ENCODE data around the gene MBD6. TPM values are rescaled to one million over a fixed set of nuclear protein-coding genes. Genes with fewer than 3 reads are reported as not detected.
"Not testable (repeated sequence)": the region's sequence is repeated elsewhere in the genome, so short reads cannot be mapped to it uniquely, and the experiment has no call there.

MBD6 gene
- total RNA-seq, 1 donor from 2014 or later: 63.3 TPM

DNA sequence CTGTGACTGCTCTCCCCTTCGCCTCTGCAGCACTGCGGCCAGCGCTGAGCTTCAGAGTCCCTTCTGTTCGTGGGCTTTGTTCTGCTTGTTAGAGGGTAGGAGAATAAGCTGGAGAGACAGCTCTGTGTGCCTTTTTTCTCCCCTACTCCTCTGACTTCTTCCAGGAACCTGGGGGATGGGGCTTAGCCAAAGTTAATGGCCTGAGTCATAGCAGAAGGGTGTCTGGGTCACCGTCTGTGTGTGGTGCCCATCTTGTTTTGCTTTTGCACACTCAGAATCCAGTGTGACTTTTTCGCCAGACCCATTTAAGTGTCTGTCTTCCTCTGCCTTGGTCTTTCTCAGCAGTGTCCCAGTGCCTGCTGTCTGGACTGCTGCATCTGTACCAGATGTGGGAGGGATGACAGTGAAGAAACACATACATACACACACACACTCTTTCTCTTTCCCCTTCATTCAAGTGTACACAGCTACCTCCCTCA is 30.2 kb downstream of the MBD6 start:
- H3K27me3 Mint-ChIP-seq (ENCODE audit: insufficient read depth): peaks cover 11% of the 10 kb centered on the region
- H3K4me1 Mint-ChIP-seq (ENCODE audit: low read depth): peaks cover 13% of the 10 kb centered on the region
- no peak overlapping the region for H3K4me3 Mint-ChIP-seq
- H3K36me3 Mint-ChIP-seq (ENCODE audit: low read depth): no peaks in the 10 kb centered on the region
- H3K27ac Mint-ChIP-seq: no peak overlapping the region
- no peaks in the 10 kb centered on the region for H3K9me3 Mint-ChIP-seq
- DNase-seq (ENCODE audit: low spot score): no peak
- intact Hi-C loops (cut with micrococcal nuclease): loop anchor here (5.0 kb wide), 1 partner anchor 59 kb away; the partner anchor contains the start of gene ARHGEF25

DNA sequence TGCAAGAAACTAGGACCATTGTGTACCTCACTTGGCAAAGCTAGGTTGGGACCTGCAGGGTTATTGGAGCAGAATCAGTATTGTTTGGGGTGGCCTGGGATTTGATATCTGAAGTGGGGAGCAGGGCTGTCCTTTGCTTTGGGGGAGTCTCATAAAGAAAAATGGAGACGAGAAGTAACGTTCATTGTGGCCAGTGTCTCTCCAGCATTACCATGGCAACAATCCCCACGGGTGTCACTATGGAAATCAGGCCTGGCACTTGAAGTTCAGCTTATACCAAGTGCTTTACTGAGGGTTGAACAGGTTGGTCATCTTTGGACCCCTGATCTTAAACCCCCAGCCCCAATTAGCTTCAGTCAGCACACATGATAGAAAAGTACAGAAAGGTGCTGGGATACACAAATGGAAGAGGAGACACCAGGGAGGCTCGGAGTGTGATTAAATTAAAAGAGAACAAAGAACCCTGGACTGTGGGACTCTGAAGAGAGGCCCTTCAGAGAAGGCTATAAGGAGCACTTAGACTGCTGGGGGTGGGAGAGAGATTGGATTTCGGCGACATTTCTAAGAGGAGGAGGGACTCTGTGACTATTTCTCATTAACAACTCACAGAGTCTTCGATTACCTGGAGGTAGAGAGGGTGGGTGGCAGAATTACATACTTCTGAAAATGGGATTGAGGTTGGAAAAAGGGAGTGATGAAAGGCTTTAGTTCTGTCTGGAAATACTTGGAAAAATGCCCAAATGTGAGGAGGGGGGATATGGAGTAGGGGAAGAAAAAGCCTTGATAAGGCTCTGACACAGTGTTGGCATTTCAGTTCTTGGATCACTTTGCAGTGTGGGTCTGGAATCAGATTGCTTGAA is 30.9 kb downstream of the MBD6 start:
- H3K4me1 Mint-ChIP-seq (ENCODE audit: low read depth): peaks cover 13% of the 10 kb centered on the region
- no peak overlapping the region for H3K27ac Mint-ChIP-seq
- DNase-seq (ENCODE audit: low spot score): no peak
- intact Hi-C loops (cut with micrococcal nuclease): loop anchor here (5.0 kb wide), 1 partner anchor 59 kb away; the partner anchor contains the start of gene ARHGEF25
- H3K27me3 Mint-ChIP-seq (ENCODE audit: insufficient read depth): peaks cover 11% of the 10 kb centered on the region
- no peaks in the 10 kb centered on the region for H3K9me3 Mint-ChIP-seq
- H3K36me3 Mint-ChIP-seq (ENCODE audit: low read depth): no peaks in the 10 kb centered on the region
- H3K4me3 Mint-ChIP-seq: no peak overlapping the region

DNA sequence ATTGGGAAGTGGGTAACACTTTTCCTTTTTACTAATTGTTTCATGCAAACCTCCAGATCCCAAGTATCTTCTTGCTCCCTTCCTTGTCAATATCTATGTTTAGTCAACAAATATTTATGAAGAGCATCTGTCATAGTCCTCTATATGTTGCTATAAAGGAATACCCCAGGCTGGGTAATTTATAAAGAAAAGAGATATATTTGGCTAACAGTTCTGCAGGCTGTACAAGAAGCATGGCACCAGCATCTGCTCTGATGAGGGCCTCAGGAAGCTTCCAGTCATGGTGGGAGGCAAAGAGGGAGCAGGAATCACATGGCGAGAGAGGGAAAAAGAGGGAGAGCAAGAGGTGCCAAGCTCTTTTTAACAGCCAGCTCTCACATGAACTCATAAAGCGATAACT is 31.8 kb downstream of the MBD6 start:
- intact Hi-C loops (cut with micrococcal nuclease): loop anchor here (5.0 kb wide), 1 partner anchor 58 kb away; the partner anchor contains the start of gene ARHGEF25
- H3K9me3 Mint-ChIP-seq: no peaks in the 10 kb centered on the region
- peaks cover 4% of the 10 kb centered on the region for H3K27me3 Mint-ChIP-seq (ENCODE audit: insufficient read depth)
- peaks cover 10% of the 10 kb centered on the region for H3K4me1 Mint-ChIP-seq (ENCODE audit: low read depth)
- DNase-seq (ENCODE audit: low spot score): no peak
- H3K4me3 Mint-ChIP-seq: no peak overlapping the region
- H3K36me3 Mint-ChIP-seq (ENCODE audit: low read depth): no peaks in the 10 kb centered on the region
- no peak overlapping the region for H3K27ac Mint-ChIP-seq

DNA sequence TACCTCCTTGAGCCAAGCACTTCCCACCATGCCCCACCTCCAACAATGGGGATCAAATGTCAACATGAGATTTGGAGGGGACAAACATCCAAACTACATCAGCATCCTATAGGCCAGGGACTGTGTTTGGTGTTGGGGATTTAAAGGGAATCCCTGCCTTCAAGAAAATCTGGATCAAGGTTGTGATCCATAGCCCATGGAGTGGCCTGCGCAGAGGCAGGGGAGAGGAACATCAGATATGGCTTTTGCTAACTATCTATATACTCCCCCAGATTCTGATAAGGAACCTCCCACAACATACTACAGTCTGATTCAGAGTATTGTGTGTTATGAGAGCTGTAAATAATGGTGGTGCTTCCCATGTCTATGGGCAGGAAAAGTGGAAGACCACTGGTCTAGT is 32.3 kb downstream of the MBD6 start:
- intact Hi-C loops (cut with micrococcal nuclease): loop anchor here (5.0 kb wide), 1 partner anchor 57 kb away; the partner anchor contains the start of gene ARHGEF25
- Mint-ChIP-seq H3K4me1 (ENCODE audit: low read depth) (peaks cover 8% of the 10 kb centered on the region), H3K9me3 (no peaks in the 10 kb centered on the region), H3K27ac (no peak overlapping the region), H3K27me3 (ENCODE audit: insufficient read depth) (peaks cover 4% of the 10 kb centered on the region), H3K36me3 (ENCODE audit: low read depth) (no peaks in the 10 kb centered on the region), H3K4me3 (no peak overlapping the region)
- no peak for DNase-seq (ENCODE audit: low spot score)

DNA sequence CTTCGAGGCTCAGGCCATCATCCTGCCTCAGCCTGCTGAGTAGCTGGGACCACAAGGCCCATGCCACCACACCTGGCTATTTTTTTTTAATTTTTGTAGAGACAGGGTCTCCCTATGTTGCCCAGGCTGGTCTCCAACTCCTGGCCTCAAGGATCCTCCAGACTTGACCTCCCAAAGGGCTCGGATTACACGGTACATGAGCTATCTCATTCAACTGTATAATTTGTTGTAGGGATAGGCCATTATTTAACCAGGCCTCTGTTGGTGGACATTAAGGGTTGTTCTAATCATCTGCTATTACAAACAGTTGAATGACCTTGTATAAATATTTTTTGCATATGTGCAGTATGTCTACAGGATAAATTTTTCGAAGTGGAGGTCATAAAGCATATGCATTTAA is 36.2 kb downstream of the MBD6 start:
- no peak for DNase-seq (ENCODE audit: low spot score)
- H3K4me3 Mint-ChIP-seq: no peak overlapping the region
- no peaks in the 10 kb centered on the region for H3K9me3 Mint-ChIP-seq
- H3K27ac Mint-ChIP-seq: no peak overlapping the region
- intact Hi-C loops (cut with micrococcal nuclease): loop anchor here (1.0 kb wide), 1 partner anchor 9 kb away; the partner anchor contains the start of gene KIF5A
- H3K4me1 Mint-ChIP-seq (ENCODE audit: low read depth): no peaks in the 10 kb centered on the region
- peaks cover 11% of the 10 kb centered on the region for H3K27me3 Mint-ChIP-seq (ENCODE audit: insufficient read depth)
- no peaks in the 10 kb centered on the region for H3K36me3 Mint-ChIP-seq (ENCODE audit: low read depth)

DNA sequence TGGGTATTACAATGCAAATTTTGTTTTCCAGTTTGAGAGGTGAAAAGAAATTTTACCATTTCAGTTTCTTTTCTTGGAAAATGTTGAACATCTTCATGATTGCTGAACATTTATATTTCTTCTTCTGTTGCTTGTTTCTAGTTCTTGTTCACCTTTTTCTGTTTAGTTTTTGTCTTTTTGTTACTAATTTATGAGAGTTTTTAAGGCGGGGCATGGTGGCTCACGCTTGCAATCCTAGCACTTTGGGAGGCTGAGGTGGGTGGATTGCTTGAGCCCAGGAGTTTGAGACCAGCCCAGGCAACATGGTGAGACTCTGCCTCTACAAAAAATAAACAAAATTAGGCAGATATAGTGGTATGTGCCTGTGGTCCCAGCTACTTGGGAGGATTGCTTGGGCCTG is 37.9 kb downstream of the MBD6 start:
- Mint-ChIP-seq H3K9me3 (no peaks in the 10 kb centered on the region), H3K4me3 (no peak overlapping the region), H3K4me1 (ENCODE audit: low read depth) (no peaks in the 10 kb centered on the region), H3K36me3 (ENCODE audit: low read depth) (no peaks in the 10 kb centered on the region), H3K27ac (no peak overlapping the region), H3K27me3 (ENCODE audit: insufficient read depth) (peaks cover 15% of the 10 kb centered on the region)
- intact Hi-C loops (cut with micrococcal nuclease): no loop called here
- DNase-seq (ENCODE audit: low spot score): no peak

DNA sequence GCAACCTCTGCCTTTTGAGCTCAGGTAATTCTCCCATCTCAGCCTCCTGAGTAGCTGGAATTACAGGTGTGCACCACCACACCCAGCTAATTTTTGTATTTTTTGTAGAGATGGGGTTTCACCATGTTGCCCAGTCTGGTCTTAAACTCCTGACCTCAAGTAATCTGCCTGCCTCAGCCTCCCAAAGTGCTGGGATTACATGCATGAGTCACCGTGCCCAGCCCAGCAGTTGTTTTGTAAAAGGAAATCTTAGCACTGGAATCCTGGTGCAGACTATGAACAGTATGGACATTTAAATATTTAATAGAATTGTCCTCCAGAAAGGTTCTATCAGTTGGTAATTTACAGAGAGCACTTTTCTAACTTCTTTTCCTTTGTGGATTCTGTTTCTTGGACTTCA is 38.5 kb downstream of the MBD6 start:
- H3K36me3 Mint-ChIP-seq (ENCODE audit: low read depth); intact Hi-C loops (cut with micrococcal nuclease); DNase-seq (ENCODE audit: low spot score); H3K4me3 Mint-ChIP-seq; H3K9me3 Mint-ChIP-seq; H3K27ac Mint-ChIP-seq; H3K4me1 Mint-ChIP-seq (ENCODE audit: low read depth): not testable (repeated sequence)
- peaks cover 15% of the 10 kb centered on the region for H3K27me3 Mint-ChIP-seq (ENCODE audit: insufficient read depth)

DNA sequence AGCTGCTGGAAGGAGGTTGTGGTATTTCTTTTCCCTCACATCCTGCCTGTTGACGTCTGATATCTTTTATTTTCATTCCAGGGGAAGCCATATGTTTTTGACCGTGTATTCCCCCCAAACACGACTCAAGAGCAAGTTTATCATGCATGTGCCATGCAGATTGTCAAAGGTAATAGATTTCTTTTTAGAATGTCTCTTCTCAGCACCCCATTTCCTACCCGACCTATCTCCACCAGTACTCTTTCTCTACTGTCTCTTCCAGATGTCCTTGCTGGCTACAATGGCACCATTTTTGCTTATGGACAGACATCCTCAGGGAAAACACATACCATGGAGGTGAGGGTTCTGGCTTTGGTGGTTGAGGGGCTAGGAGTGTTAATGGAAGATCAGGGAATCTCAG is 40.7 kb downstream of the MBD6 start:
- H3K9me3 Mint-ChIP-seq: no peaks in the 10 kb centered on the region
- no peaks in the 10 kb centered on the region for H3K36me3 Mint-ChIP-seq (ENCODE audit: low read depth)
- no peaks in the 10 kb centered on the region for H3K4me1 Mint-ChIP-seq (ENCODE audit: low read depth)
- no peak for DNase-seq (ENCODE audit: low spot score)
- intact Hi-C loops (cut with micrococcal nuclease): no loop called here
- H3K27ac Mint-ChIP-seq: no peak overlapping the region
- no peak overlapping the region for H3K4me3 Mint-ChIP-seq
- peaks cover 12% of the 10 kb centered on the region for H3K27me3 Mint-ChIP-seq (ENCODE audit: insufficient read depth)

DNA sequence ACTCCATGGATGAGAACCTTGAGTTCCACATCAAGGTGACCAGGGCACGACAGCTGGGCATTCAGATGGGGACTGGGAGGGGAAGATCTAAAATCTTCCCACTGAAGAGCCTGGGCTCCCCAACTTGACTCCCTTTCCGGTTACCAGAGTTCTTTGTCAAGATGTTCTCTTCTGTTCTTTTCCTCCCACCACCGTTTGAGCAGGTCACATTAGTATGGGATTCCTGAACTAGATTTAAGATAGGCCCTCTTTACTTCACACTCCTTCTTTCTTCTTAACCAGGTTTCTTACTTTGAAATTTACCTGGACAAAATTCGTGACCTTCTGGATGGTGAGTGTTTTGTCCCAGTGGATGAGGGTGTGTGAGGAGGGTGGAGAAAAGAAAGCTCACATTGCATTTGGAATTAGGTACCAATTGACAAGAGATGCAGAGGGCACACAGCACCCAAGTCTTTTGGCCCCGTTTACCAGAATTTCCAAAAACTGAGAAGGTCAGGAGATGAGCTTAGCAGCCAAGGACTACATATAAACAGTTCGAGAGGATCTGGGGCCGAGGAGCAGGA is 41.6 kb downstream of the MBD6 start:
- H3K27ac Mint-ChIP-seq: no peak overlapping the region
- no peaks in the 10 kb centered on the region for H3K4me1 Mint-ChIP-seq (ENCODE audit: low read depth)
- DNase-seq (ENCODE audit: low spot score): no peak
- H3K36me3 Mint-ChIP-seq (ENCODE audit: low read depth): no peaks in the 10 kb centered on the region
- H3K4me3 Mint-ChIP-seq: no peak overlapping the region
- H3K9me3 Mint-ChIP-seq: no peaks in the 10 kb centered on the region
- intact Hi-C loops (cut with micrococcal nuclease): no loop called here
- peaks cover 12% of the 10 kb centered on the region for H3K27me3 Mint-ChIP-seq (ENCODE audit: insufficient read depth)

DNA sequence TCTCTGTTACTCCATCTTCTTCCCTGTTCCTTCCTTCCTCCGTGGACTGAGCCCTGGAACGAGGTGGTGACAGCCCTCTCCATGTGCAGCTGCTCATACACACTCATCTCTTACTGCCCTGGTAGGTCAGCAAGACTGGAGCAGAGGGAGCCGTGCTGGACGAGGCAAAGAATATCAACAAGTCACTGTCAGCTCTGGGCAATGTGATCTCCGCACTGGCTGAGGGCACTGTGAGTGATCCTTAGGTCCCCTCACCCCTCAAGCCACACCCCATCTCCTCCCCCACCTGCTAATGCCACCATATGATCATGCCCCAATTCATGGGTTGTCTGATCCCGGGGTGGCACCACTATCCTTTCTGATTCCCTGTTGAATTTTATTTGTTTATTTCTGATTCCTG is 46.2 kb downstream of the MBD6 start:
- DNase-seq (ENCODE audit: low spot score): no peak
- intact Hi-C loops (cut with micrococcal nuclease): no loop called here
- H3K4me3 Mint-ChIP-seq: no peak overlapping the region
- no peaks in the 10 kb centered on the region for H3K4me1 Mint-ChIP-seq (ENCODE audit: low read depth)
- peaks cover 3% of the 10 kb centered on the region for H3K27me3 Mint-ChIP-seq (ENCODE audit: insufficient read depth)
- H3K36me3 Mint-ChIP-seq (ENCODE audit: low read depth): no peaks in the 10 kb centered on the region
- no peaks in the 10 kb centered on the region for H3K9me3 Mint-ChIP-seq
- no peak overlapping the region for H3K27ac Mint-ChIP-seq

DNA sequence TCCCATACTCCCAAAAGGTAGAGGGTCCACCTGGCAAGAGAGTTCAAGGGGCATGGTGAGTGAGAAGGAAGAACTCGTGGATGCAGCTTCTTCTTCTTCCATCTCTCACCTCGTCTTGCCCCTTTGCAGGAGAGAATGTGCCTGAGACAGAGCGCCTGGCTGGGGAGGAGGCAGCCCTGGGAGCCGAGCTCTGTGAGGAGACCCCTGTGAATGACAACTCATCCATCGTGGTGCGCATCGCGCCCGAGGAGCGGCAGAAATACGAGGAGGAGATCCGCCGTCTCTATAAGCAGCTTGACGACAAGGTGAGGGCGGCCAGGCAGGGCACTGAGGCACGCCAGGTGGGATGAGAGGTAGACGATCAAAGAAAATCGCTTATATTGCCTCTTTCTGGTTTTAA is 47.2 kb downstream of the MBD6 start:
- no peak for DNase-seq (ENCODE audit: low spot score)
- no peaks in the 10 kb centered on the region for H3K9me3 Mint-ChIP-seq
- intact Hi-C loops (cut with micrococcal nuclease): no loop called here
- no peaks in the 10 kb centered on the region for H3K4me1 Mint-ChIP-seq (ENCODE audit: low read depth)
- H3K27me3 Mint-ChIP-seq (ENCODE audit: insufficient read depth): peaks cover under 1% of the 10 kb centered on the region
- no peak overlapping the region for H3K27ac Mint-ChIP-seq
- no peaks in the 10 kb centered on the region for H3K36me3 Mint-ChIP-seq (ENCODE audit: low read depth)
- H3K4me3 Mint-ChIP-seq: no peak overlapping the region

DNA sequence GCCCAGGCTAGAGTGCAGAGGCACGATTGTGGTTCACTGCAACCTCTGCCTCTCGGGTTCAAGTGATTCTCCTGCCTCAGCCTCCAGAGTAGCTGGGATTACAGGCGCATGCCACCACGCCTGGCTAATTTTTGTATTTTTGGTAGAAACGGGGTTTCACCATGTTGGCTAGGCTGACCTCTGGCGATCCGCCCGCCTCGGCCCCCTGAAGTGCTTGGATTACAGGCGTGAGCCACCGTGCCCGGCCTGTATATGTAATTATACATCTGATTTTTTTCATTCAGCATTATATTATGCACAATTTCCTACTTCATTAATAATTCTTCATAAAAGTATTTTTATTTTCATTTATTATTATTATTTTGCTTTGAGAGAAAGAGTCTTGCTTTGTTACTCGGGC is 47.8 kb downstream of the MBD6 start:
- intact Hi-C loops (cut with micrococcal nuclease); H3K36me3 Mint-ChIP-seq (ENCODE audit: low read depth); H3K4me1 Mint-ChIP-seq (ENCODE audit: low read depth); H3K27ac Mint-ChIP-seq; H3K27me3 Mint-ChIP-seq (ENCODE audit: insufficient read depth); DNase-seq (ENCODE audit: low spot score); H3K9me3 Mint-ChIP-seq; H3K4me3 Mint-ChIP-seq: not testable (repeated sequence)

All from activated T-helper 1 cell treated with anti-CD3 and anti-CD28 coated beads, Interleukin-12 subunit alpha, Interleukin-12 subunit beta, Interleukin-2, Interleukin-4 antibody, amounts not matched to agents 30 ng/mL and 10 ng/mL and 1 ng/mL, durations not matched to agents 14 hours and 24 hours and 36 hours (primary cell).